ACC112 (cell line): Measurements from ENCODE around the gene EHD3.

Experiments
- H2AFZ ChIP-seq: fragments of 200-600 bp; sonication (generic); one replicate; pipeline ENCODE4 v1.6.0; 2017; ENCODE audit warnings: antibody characterized with exemption, low read length; ENCODE audit not compliant: unreplicated experiment
- H3K27ac ChIP-seq: fragments of 200-600 bp; sonication (generic); 2 replicates; pipeline ENCODE4 v1.5.1; 2014; ENCODE audit warnings: low read depth, mild to moderate bottlenecking, antibody characterized with exemption, low read length, moderate library complexity
- H3K27me3 ChIP-seq: fragments of 200-600 bp; sonication (generic); 2 replicates; pipeline ENCODE4 v1.6.1; 2014; ENCODE audit warnings: mild to moderate bottlenecking, antibody characterized with exemption, low read length, moderate library complexity, mixed read lengths; ENCODE audit not compliant: insufficient read depth
- H3K36me3 ChIP-seq: fragments of 200-600 bp; sonication (generic); 2 replicates; pipeline ENCODE4 v1.6.1; 2016; ENCODE audit warnings: mild to moderate bottlenecking, antibody characterized with exemption, low read length, moderate library complexity, mixed read lengths; ENCODE audit not compliant: insufficient read depth
- H3K4me1 ChIP-seq: fragments of 200-600 bp; sonication (generic); one replicate; pipeline ENCODE4 v1.6.1; 2016; ENCODE audit warnings: low read length, mixed read lengths; ENCODE audit not compliant: insufficient read depth, unreplicated experiment, control insufficient read depth
- H3K4me3 ChIP-seq: fragments of 200-600 bp; sonication (generic); 2 replicates; pipeline ENCODE4 v1.5.1; 2014; ENCODE audit warnings: mild to moderate bottlenecking, low read depth, low read length
- H3K79me2 ChIP-seq: fragments of 200-600 bp; sonication (generic); one replicate; pipeline ENCODE4 v1.6.0; 2016; ENCODE audit warnings: low read length; ENCODE audit not compliant: control insufficient read depth, unreplicated experiment, insufficient read depth

EHD3 gene

DNA sequence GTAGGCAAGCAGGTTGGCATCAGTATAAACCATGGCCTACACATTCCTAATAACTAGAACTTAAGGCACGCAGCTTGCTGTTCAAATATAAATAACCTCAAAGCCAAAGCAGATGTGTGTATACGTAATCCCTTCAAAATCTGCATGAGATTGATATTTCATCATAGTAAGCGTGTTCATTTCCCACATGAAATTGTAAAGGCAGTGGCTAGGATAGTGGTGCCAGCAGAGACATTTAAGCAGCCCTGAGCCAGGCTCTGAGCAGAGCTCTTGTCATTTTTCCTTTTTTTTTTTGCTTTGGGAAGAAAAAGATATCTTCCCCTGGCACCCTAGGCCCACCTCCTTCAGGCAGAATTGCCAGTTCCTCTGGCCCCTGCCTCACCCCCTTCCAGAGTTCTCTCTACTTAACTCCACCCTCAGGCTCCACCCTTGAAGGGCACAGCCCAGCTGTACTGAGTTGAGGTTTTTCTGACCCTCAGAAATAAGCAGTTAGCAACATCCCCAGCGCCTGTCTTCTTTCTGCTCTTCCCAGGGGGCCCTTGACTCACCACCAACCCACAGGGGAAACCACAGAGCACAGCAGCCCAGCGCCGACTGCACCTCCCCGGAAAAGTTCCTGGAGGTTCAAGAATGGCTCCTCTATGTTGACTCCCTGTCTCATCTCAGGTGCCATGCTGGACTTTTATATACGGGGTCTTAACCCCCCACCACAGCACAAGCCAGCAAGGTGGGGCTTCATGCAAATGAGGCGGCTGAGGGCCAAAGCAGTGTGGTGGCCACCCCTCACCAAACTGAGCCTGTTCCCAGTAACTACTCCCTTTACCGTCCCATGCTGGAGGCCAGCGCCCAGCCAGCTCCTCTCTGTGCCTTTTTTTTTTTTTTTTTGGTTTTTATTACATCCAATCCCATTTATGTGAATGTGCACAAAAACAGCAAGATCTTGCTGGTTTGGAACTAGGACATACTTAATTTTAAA is 84.7 kb downstream of the EHD3 start:
- Histone ChIP-seq H3K27me3 (no peaks in the 10 kb centered on the region), H2AFZ (no peak overlapping the region), H3K4me1 (peaks cover 10% of the 10 kb centered on the region), H3K4me3 (no peak overlapping the region), H3K79me2 (no peaks in the 10 kb centered on the region), H3K27ac (no peak overlapping the region), H3K36me3 (no peaks in the 10 kb centered on the region)
